ENCODE data around the gene MRGPRX1.

DNA sequence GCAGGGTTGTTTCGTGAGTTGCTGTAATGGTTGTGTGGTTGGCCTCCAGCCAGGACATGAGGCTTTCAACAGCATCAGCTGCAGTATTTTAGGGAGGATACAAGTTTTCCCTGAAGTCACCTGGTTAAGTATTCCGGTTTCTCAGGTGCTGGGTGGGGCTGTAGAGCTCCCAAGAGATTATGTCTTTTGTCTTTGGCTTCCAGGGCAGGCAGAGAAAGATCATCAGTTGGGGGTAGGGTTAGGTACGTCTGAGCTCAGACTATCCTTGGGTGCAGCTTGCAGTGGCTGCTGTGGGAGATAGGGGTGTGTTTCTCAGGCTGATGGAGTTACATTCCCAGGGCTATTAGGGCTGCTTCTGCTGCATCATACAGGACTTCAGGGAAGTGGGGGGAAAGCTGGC is 47.5 kb upstream of the MRGPRX1 start:
- TF ChIP-seq, protein P1, sequence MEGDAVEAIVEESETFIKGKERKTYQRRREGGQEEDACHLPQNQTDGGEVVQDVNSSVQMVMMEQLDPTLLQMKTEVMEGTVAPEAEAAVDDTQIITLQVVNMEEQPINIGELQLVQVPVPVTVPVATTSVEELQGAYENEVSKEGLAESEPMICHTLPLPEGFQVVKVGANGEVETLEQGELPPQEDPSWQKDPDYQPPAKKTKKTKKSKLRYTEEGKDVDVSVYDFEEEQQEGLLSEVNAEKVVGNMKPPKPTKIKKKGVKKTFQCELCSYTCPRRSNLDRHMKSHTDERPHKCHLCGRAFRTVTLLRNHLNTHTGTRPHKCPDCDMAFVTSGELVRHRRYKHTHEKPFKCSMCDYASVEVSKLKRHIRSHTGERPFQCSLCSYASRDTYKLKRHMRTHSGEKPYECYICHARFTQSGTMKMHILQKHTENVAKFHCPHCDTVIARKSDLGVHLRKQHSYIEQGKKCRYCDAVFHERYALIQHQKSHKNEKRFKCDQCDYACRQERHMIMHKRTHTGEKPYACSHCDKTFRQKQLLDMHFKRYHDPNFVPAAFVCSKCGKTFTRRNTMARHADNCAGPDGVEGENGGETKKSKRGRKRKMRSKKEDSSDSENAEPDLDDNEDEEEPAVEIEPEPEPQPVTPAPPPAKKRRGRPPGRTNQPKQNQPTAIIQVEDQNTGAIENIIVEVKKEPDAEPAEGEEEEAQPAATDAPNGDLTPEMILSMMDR (IDR thresholded peaks at IDR 0.05; ENCODE audit: poor library complexity, severe bottlenecking), result no peak
- TF ChIP-seq POLR2AphosphoS5 (IDR thresholded peaks at IDR 0.05), result no peak
- TF ChIP-seq, protein P2, sequence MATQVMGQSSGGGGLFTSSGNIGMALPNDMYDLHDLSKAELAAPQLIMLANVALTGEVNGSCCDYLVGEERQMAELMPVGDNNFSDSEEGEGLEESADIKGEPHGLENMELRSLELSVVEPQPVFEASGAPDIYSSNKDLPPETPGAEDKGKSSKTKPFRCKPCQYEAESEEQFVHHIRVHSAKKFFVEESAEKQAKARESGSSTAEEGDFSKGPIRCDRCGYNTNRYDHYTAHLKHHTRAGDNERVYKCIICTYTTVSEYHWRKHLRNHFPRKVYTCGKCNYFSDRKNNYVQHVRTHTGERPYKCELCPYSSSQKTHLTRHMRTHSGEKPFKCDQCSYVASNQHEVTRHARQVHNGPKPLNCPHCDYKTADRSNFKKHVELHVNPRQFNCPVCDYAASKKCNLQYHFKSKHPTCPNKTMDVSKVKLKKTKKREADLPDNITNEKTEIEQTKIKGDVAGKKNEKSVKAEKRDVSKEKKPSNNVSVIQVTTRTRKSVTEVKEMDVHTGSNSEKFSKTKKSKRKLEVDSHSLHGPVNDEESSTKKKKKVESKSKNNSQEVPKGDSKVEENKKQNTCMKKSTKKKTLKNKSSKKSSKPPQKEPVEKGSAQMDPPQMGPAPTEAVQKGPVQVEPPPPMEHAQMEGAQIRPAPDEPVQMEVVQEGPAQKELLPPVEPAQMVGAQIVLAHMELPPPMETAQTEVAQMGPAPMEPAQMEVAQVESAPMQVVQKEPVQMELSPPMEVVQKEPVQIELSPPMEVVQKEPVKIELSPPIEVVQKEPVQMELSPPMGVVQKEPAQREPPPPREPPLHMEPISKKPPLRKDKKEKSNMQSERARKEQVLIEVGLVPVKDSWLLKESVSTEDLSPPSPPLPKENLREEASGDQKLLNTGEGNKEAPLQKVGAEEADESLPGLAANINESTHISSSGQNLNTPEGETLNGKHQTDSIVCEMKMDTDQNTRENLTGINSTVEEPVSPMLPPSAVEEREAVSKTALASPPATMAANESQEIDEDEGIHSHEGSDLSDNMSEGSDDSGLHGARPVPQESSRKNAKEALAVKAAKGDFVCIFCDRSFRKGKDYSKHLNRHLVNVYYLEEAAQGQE (IDR thresholded peaks at IDR 0.05; ENCODE audit: borderline replicate concordance), result no peak
- no peak for TF ChIP-seq RAD21 (conservative IDR thresholded peaks at IDR 0.05)

Data from neural cell (in vitro differentiated cells).